ENCODE data around the gene SFXN5. TPM values are rescaled to one million over a fixed set of nuclear protein-coding genes. Genes with fewer than 3 reads are reported as not detected.

SFXN5 gene
- total RNA-seq, 1 donor from 2014 or later: 9.3 TPM

- TF ChIP-seq CTCF (IDR thresholded peaks at IDR 0.05): no peak
- Histone ChIP-seq H3K4me1 (peaks cover 4 to 14% of the 10 kb centered on the region in 2 donors), H3K36me3 (peaks cover 0 to 3% of the 10 kb centered on the region in 2 donors), H3K9me3 (no peaks in the 10 kb centered on the region), H3K4me3 (no peak overlapping the region), H3K27ac (no peak overlapping the region), H3K27me3 (no peaks in the 10 kb centered on the region)
- DNase-seq (ENCODE audit: low spot score in 2 of 2): no peak
- intact Hi-C loops (cut with DNase I): no loop called here
Observed at GRCh38 chr2:73000808-73001570, 70.5 kb downstream of the SFXN5 start.

- Histone ChIP-seq H3K27me3 (no peaks in the 10 kb centered on the region), H3K4me3 (no peak overlapping the region), H3K4me1 (peaks cover under 1 to 5% of the 10 kb centered on the region in 2 donors), H3K36me3 (peaks cover 0 to 3% of the 10 kb centered on the region in 2 donors), H3K27ac (no peak overlapping the region), H3K9me3 (no peaks in the 10 kb centered on the region)
- intact Hi-C loops (cut with DNase I): no loop called here
- no peak for TF ChIP-seq CTCF (IDR thresholded peaks at IDR 0.05)
- no peak for DNase-seq (ENCODE audit: low spot score in 2 of 2)
Observed at GRCh38 chr2:72999729-73000725, 71.5 kb downstream of the SFXN5 start.

- no peaks in the 10 kb centered on the region for H3K27me3 ChIP-seq
- DNase-seq (ENCODE audit: low spot score in 2 of 2): no peak
- no peak overlapping the region for H3K4me3 ChIP-seq
- no peak for TF ChIP-seq CTCF (IDR thresholded peaks at IDR 0.05)
- intact Hi-C loops (cut with DNase I): no loop called here
- peaks cover 0 to 3% of the 10 kb centered on the region in 2 donors for H3K36me3 ChIP-seq
- no peaks in the 10 kb centered on the region for H3K9me3 ChIP-seq
- H3K27ac ChIP-seq: no peak overlapping the region
- no peaks in the 10 kb centered on the region for H3K4me1 ChIP-seq
Observed at GRCh38 chr2:72998724-72999123, 72.8 kb downstream of the SFXN5 start.

DNA sequence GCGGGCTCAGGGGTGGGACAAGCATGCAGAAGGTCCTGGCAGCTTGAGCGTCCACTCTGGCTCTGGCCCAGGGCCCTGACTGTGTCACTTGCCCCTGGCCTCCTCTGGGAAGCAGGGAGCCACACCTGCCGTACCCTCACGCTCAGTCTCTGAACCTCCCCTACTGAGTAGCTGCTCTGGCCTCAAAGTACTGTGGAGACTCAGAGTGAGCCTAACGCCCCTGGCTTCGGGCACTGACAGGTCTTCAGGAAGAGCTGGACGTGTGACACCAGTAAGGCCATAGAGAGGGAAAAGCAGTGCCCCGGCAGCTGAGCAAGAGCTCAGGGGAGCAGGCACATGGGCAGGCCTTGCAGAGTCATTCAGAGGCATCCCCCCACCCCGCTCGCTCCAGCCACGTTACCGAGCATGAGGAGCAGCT lies 73.3 kb downstream of the SFXN5 start:
- Histone ChIP-seq H3K4me3 (no peak overlapping the region), H3K27ac (no peak overlapping the region), H3K4me1 (no peaks in the 10 kb centered on the region), H3K27me3 (no peaks in the 10 kb centered on the region), H3K9me3 (no peaks in the 10 kb centered on the region), H3K36me3 (peaks cover 0 to 3% of the 10 kb centered on the region in 2 donors)
- no peak for DNase-seq (ENCODE audit: low spot score in 2 of 2)
- intact Hi-C loops (cut with DNase I): no loop called here
- TF ChIP-seq CTCF (IDR thresholded peaks at IDR 0.05): no peak

DNA sequence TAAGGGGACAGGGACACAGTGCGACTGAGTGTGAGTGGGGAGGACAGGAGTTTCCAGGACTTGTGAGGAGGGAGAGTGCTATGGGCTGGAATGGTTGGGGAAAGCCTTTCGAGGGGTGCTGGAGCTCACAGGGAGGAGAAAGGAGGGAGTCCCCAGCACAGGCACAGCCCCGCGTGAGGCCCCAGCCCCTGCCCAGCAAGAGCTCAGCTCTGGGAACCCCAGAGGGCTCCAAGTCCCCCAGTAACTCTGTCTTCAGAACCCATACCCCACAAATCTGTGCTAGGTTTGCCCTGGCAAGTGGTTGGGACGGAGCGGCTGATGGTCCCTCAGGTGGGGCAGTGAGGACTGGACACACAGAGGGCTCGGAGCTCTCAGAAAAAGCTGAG lies 75.4 kb downstream of the SFXN5 start:
- H3K4me3 ChIP-seq: no peak overlapping the region
- H3K4me1 ChIP-seq: no peaks in the 10 kb centered on the region
- no peak overlapping the region for H3K27ac ChIP-seq
- H3K9me3 ChIP-seq: no peaks in the 10 kb centered on the region
- intact Hi-C loops (cut with DNase I): no loop called here
- peak in 1 of 2 donors; percentile 39 for DNase-seq (ENCODE audit: low spot score in 2 of 2)
- H3K36me3 ChIP-seq: peaks cover 0 to 3% of the 10 kb centered on the region in 2 donors
- no peaks in the 10 kb centered on the region for H3K27me3 ChIP-seq
- no peak for TF ChIP-seq CTCF (IDR thresholded peaks at IDR 0.05)
